Stimulated activated CD4-positive, alpha-beta T cell treated with anti-CD3 and anti-CD28 coated beads, Interleukin-12 subunit alpha, Interleukin-12 subunit beta, amount 100 ng/mL, for 24 hours (primary cell): ENCODE measurements around the gene DNM3.

ENCODE experiments used
- DNase-seq, 2 experiments: peaks; one replicate each; pipeline ENCODE4 v3.0.0-alpha.2; 2020; ENCODE audit warnings: low read depth in 2 of 2

Gene DNM3

GRCh38 chr1:172455451-172455850 lies 614.2 kb downstream of the DNM3 start:
- no peak for DNase-seq

DNA sequence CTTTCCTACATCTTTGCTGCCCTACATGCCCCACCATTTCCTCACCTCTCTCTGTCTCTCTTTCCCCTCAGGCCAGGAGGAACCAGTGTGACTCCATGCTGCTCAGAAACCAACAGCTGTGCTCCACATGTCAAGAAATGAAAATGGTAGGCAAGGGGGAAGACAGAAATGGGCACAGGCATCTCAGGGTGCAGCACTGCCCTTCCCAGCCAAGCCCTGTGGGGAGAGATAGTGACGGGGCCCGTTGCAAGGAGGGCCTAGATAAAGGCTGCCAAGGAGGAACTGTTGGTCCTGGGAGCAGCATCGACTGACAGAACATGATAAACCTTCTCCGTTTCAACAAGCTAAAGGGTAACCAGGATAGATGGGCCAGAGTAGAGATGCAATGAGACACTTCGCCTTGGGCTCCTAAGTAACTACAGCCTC lies 615.1 kb downstream of the DNM3 start:
- no peak for DNase-seq

DNA sequence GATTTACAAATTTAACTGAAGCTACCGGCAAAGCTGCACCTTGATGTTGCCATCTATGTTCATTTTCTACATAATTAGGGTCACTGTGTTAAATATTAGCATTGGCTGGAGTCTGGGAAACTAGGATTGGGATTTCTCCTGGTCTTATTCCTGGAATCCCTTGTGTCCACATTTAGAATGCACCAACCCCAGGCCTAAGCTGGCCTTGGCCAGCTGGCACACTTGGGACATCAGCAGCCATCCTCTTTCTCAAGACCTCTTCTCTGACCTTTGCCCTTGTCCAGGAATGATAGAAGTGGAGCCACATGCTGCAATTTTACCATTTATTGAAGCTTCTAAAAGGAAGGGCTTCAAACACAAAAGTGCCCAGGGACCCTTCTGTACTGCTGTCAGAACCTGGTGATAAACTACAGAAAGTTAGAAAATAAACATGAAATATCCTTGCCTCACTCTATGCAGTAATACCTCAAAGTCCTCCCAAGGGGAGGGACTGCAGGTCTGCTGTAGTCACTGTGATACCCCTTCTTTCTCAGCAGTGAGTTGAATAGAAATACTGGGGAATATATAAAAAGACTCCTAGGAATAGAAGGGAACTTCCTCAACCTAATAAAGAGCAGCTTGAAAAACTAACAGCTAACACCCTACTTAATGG lies 616.3 kb downstream of the DNM3 start:
- DNase-seq, result no peak

DNA sequence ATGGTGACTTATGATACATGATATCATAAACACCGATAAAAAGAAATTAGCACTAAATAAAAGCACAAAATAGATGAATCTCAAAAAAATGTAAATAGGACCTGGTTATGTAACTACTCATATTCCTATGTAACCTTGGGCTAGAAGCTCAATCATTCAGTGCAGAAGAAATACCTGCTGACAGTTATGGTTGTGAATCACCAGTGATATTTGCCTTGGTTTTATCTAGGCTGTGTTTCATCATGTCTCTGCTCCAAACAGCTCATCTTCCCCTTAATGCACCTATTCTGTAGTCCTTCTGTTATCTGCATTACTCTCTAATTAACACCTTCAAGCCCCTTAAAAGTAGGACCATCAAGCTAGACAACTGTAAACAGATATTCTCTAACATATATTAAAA lies 618.9 kb downstream of the DNM3 start:
- DNase-seq, result no peak

GRCh38 chr1:172460887-172461315 lies 619.6 kb downstream of the DNM3 start:
- no peak for DNase-seq
